GM18868 (cell line): ENCODE data around the gene NAALADL1.

ENCODE experiments used
- ATAC-seq: cut with Tn5 transposase; IDR thresholded peaks from one replicate; pipeline ENCODE4 v1.9.1; 2021; ENCODE audit warnings: mild to moderate bottlenecking, moderate library complexity; ENCODE audit not compliant: unreplicated experiment

The NAALADL1 gene

GRCh38 chr11:65083834-65084597 lies 25.7 kb upstream of the NAALADL1 start, which contains the start of the genes CDCA5 and ZFPL1:
TSS of gene CDCA5 (minus strand) at chr11:65084040. CDS start at chr11:65083978, 62 bp downstream.
TSS of gene ZFPL1 (plus strand) at chr11:65084222. CDS start at chr11:65084699, 477 bp downstream.
- peak; percentile 84 for ATAC-seq

GRCh38 chr11:65083134-65083833 lies 24.9 kb upstream of the NAALADL1 start:
- no peak for ATAC-seq

DNA sequence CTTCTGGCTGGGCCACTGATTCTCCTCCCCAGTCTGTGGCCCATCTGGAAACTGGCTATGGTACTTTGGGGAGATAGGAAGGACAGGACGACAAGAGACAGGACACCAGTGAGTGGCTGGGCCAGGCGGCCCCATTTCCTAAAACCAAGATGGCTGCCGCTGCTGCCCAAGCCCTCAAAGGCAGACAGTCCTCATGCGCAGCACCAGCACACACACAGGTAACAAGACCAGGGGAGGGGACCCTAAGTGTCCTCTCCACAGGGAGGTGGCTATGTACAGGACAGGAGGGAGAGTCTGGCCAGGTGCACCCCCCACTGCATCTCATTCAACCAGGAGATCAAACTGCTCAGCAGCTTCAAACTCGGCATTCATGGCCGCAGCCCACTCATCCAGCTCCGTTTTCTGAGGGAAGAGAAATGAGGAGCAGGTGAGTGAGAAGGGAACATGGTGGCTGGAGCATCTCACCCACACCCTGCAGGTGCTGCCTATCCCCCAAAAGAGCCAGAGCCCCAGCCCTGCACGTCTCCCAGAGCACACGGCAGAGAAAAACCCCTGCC lies 20.5 kb upstream of the NAALADL1 start:
- no peak for ATAC-seq

- ATAC-seq, result no peak
Observed at GRCh38 chr11:65078151-65078550, 19.8 kb upstream of the NAALADL1 start.

DNA sequence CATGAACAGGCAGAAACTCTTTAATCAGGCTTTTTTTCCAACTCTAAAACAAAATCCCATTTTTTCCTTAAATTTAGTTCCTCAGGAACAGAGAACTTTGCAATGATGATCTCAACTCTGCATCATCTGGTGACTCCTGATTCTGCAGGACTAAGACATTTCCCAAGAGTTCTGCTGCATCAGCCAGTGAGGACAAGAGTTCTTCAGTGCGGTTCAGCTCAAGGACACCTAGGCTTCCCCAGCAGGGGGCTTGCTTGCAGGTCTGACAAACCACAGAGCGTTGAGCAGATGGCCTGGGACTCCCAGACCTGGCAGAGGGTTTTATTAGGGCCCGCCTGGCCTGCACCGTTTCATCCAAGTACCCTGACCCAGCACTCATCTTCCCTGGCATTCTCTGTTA lies 19.1 kb upstream of the NAALADL1 start:
- ATAC-seq, result no peak

DNA sequence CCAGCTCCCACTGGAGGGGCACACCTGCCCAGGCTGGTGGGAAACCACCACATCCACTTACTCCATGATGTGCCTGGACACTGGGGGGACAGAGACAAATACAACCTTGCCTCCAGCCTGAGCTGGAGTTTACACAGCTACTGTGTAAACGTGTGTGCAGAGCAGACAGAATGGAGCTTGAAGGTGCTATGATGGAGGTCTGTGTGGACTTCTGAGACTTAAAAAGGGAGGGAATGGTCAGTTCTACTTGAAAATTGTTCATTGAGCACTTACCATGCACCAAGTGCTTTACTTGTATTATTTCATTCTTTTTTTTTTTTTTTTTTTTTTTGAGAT lies 14.2 kb upstream of the NAALADL1 start:
- no peak for ATAC-seq

GRCh38 chr11:65071907-65072630 lies 13.7 kb upstream of the NAALADL1 start:
- ATAC-seq, result no peak

DNA sequence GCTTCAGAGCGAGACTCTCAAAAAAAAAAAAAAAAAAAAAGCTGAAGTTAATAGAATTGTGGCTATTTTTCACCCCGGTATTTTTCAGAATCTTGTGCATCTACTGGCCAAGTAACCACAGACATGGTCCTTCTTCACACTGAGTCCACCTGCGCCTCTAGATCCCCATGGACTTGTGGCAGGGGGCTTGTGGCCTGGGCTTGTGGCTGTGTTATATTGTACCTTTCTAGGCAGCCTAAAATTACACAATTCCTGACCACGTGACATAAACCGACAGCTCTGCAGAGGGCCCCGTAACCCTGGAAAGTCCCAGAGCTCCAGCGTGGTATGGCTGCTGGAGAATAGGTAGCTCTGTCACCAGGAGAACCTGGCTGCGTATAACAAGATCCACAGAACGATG lies 10.9 kb upstream of the NAALADL1 start:
- ATAC-seq, result no peak

DNA sequence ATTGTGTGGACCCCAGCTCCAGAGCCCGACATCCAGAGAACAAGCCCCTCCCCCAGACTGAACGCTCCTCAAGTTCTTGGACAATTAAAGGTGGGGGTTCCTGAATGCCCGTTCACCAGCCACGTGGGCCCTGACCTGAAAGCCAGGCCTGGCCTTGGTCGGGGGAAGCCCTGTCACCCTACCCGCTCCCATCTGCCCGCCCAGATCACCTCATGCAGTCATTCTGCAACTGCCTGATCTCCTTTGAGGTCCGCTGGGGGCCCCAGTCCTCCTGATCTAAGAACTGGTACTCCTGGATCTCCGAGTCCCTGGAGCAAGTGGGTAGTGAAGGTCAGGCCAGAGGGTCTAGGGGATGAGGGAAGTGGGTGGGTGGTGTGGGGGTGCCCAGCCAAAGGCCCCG lies 9.1 kb upstream of the NAALADL1 start:
- ATAC-seq, result no peak

- ATAC-seq, result no peak
Observed at GRCh38 chr11:65066805-65067291, 8.5 kb upstream of the NAALADL1 start.

DNA sequence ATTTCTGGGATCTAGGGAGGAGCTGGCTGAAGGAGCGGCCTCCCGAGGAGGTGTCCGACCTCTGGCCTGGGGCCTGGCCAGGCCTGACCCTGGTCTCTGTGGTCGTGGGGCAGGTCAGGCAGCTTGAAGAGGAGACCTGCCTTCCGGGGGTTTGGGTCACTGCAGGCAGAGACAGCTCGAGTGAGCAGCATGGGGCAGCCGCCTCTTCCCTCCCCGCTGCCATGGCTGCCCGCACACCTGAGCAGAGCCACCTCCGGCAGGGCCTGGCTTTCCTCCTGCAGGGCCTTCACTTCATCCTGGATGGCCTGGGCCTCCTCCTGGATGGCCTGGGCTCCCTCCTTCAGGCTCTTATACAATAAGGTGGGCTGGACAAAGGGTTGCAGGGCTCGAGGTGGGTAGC lies 8.0 kb upstream of the NAALADL1 start:
- no peak for ATAC-seq

DNA sequence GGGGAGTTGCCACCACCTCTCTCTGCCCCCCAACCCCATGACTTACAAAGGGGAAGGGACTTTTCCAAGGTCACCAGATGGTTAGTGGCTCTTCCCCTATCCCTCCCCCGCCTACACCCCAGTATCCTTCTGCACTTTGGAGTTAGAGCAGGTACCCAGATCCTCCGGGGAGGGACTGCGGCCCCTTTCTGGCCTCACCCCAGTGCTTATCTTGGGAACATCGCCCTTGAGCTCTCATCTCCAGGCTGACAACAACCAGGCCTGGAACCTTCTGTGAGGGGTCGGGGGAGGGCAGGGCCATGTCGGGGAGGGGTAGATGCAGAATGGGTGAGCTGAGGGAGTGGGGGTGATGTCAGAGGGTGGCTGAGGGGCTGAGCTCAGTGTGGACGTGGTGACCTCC lies 7.5 kb upstream of the NAALADL1 start:
- no peak for ATAC-seq

- no peak for ATAC-seq
Observed at GRCh38 chr11:65064847-65065240, 6.5 kb upstream of the NAALADL1 start.

DNA sequence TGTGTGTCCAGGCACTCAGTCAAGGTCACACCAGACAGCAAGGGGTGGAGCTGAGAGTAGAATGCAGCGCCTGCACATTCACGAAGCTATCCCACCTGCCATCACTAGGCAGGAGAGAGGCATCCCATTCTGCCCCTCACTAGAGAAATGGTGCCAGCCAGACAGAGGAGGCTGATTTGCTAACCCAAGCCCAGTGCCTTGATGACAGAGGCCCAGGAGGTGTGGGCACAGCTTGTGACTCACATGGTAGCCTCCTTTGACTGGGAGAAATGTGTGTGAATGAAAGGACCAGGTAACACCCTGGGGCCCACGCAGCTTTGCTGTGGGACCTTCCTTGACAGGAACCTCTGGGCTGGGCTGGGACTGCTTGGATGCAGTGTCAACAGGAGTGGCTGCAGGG lies 5.2 kb upstream of the NAALADL1 start:
- no peak for ATAC-seq

GRCh38 chr11:65060913-65061408 lies 2.6 kb upstream of the NAALADL1 start:
- no peak for ATAC-seq

GRCh38 chr11:65059959-65060824 lies 1.8 kb upstream of the NAALADL1 start:
- ATAC-seq, result no peak

DNA sequence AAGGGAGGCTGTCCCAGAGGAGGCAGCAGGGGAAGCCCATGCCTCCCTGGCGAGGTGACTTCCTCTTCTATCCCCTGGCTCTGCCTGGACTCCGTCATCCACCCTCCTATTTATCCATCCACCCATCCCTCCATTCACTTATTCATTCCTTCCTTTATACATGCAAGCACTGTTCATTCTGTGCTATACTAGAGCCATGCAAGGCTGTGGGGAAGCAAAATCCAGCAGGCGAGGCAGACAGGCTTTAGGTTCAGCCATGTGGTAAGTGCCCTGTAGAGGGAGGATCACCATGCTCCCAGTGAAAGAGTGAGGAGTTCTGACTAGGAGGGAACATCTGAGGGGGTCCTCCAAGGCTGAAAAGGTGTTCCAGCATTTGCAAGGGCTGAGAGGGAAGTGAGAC lies 1.2 kb upstream of the NAALADL1 start:
- no peak for ATAC-seq

- no peak for ATAC-seq
Observed at GRCh38 chr11:65058012-65058411, 341 bp downstream of the NAALADL1 start.

- ATAC-seq, result no peak
Observed at GRCh38 chr11:65057526-65057925, 827 bp downstream of the NAALADL1 start.

DNA sequence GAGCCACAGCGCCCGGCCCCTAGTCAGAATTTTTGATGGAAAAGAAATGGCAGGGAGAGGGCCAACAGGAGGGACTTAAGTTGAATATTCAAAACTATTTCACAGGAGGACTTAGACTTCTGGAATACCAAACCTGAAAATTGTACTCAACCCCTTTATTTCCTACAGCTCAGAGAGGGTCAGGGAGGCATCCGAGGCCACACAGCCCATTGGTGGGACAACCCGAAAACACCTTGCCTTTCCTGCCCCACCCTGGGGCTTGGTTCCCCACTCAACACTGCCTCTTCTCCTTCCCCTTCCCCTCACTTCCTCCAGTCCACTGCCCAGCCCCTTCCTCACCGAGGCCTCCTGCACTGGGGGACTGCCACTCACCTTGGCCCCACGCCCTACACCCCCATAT lies 1.4 kb downstream of the NAALADL1 start:
- no peak for ATAC-seq
